GM12892 (cell line): ENCODE results near the gene GPRC5C.

Experiments used
- DNase-seq: peaks from one replicate; pipeline ENCODE4 v3.0.0; 2011; ENCODE audit not compliant: insufficient read length
- FAIRE-seq: peaks from 2 replicates; lab custom pipeline; 2011; peaks lifted over from hg19 to GRCh38; lab: Jason Lieb, UNC
- POLR2A ChIP-seq: IDR thresholded peaks from 2 replicates; pipeline ENCODE4 v1.6.1; 2011; ENCODE audit warnings: low read depth, low read length, control low read depth
- POLR2AphosphoS5 ChIP-seq: IDR thresholded peaks from 2 replicates; pipeline ENCODE4 v1.6.1; 2011; ENCODE audit warnings: low read depth, low read length, control low read depth
- TAF1 ChIP-seq: IDR thresholded peaks from 2 replicates; pipeline ENCODE4 v1.6.1; 2011; ENCODE audit warnings: low read depth, mild to moderate bottlenecking, control low read depth, low read length, borderline replicate concordance

The GPRC5C gene

GRCh38 chr17:74449306-74449705, 17.4 kb downstream of the GPRC5C start:
- FAIRE-seq (no peak), DNase-seq (no peak)
- no peak for TF ChIP-seq POLR2AphosphoS5
- no peak for TF ChIP-seq TAF1
- TF ChIP-seq POLR2A = no peak

GRCh38 chr17:74449773-74450172, 17.9 kb downstream of the GPRC5C start:
- DNase-seq (no peak), FAIRE-seq (no peak)
- TF ChIP-seq TAF1 = no peak
- TF ChIP-seq POLR2AphosphoS5 = no peak
- TF ChIP-seq POLR2A = no peak

- no peak for FAIRE-seq
- DNase-seq = no peak
- TF ChIP-seq POLR2A (no peak), POLR2AphosphoS5 (no peak), TAF1 (no peak)
Measured at GRCh38 chr17:74450231-74450630, 18.3 kb downstream of the GPRC5C start.

DNA sequence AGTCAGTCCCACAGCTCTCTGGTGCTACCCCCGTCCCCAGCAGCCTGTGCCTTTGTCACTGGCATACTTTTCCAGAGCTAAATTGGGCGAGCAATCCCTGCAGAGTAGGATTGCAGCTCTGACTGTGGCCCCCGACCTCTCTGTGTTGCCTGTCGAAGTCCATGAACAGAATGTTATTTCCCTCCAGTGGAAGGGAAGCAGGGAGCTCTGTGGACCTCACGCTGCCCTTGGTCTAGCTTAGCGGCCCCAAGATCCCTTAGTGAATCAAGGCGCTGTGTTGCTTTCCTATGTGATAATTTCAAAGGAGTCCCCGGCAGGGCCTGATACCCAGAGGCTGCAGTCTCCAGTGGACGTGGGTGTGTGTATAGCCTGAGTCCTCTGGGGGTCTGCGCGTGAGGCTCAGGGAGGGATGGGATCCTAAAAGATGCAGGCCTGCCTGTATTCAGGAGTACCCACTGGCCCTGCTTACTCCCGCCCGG, 19.1 kb downstream of the GPRC5C start:
- no peak for FAIRE-seq
- no peak for TF ChIP-seq POLR2A
- TF ChIP-seq POLR2AphosphoS5 = no peak
- TF ChIP-seq TAF1 = no peak

GRCh38 chr17:74451557-74451956, 19.7 kb downstream of the GPRC5C start:
- TF ChIP-seq TAF1 = no peak
- no peak for TF ChIP-seq POLR2AphosphoS5
- no peak for TF ChIP-seq POLR2A
- DNase-seq (no peak), FAIRE-seq (no peak)

More for the DNA sequence above, 19.1 kb downstream of the GPRC5C start:
- DNase-seq = no peak

GRCh38 chr17:74452033-74452840, 20.3 kb downstream of the GPRC5C start:
- TF ChIP-seq POLR2A (no peak), TAF1 (no peak), POLR2AphosphoS5 (no peak)
- DNase-seq = no peak
- FAIRE-seq = no peak

- no peak for TF ChIP-seq POLR2A
- no peak for TF ChIP-seq POLR2AphosphoS5
- TF ChIP-seq TAF1 = no peak
- FAIRE-seq (no peak), DNase-seq (no peak)
Measured at GRCh38 chr17:74452841-74453661, 21.2 kb downstream of the GPRC5C start.

DNA sequence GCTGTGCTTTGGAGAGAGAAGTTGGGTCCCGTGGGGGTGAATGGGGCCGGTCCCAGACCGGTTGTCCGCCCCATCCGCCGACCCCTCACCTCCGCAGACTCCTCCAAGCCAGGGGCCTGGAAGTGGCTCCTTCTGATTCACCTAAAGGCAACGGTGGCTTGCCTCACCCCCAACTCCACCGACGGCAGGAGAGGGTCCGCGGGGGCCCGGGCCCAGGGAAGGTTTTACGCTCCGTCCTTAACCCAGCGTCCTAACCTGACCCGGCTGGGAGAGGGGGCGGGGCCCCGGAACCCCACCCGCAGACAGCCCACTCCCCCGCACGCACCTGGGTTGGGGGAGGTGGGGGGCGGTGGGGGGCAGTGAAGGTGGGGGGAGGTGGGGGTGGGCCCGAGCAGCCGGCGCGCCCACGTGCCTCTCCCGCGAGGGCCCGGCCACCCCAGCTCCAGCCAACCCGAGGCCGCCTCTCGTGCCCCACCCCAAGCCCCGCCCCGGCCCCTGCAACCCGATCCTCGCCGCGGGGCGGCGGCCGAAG, 21.8 kb downstream of the GPRC5C start:
- FAIRE-seq = no peak
- DNase-seq = peak; percentile 99
- TF ChIP-seq POLR2AphosphoS5 (no peak), TAF1 (no peak), POLR2A (no peak)

DNA sequence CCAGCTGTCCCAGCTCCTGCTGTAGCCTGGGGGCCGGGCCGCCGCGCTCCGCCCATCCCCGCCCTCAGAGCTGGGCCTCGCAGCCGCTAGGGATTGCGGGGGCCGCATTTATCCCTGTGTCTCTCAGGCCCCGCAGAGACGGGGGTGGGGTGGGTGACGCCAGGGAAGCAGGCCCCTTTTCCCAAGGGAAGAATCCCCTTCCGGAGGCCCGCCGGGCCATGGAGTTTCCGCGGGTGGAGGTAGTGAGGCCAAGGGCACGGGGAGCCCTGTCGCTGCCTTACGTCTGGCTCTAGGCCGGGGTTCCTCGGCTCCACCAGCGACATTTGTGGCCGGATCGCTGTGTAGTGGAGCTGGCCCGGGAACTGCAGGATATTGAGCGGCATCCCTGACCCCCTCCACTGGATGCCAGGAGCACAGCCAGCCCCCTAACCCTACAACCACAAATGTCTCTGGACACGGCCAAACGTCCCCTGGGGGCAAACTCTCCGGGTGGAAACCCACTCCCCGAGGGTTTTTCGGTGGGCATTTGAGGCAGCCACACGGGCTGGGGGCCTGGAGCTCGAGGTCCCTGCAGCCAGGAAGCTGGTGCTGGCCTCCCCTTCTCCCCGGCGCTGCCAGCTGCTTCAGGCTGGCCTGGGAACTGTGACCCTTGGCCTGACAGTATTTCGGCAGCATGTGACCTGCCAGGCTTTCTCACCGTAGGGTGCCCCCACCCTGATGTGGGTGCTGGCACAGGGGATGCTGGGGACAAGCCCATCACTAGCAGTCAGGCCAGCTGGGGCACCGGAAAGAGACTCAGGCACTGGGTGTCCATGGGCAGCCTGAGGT, 22.5 kb downstream of the GPRC5C start:
- FAIRE-seq = peak; percentile 84
- no peak for TF ChIP-seq TAF1
- DNase-seq = no peak

- FAIRE-seq (no peak), DNase-seq (no peak)
- TF ChIP-seq POLR2AphosphoS5 = no peak
- no peak for TF ChIP-seq POLR2A
- no peak for TF ChIP-seq TAF1
Measured at GRCh38 chr17:74455025-74455545, 23.2 kb downstream of the GPRC5C start.

- TF ChIP-seq POLR2A = no peak
- TF ChIP-seq POLR2AphosphoS5 = no peak
- no peak for TF ChIP-seq TAF1
- FAIRE-seq (no peak), DNase-seq (no peak)
Measured at GRCh38 chr17:74455821-74456220, 23.9 kb downstream of the GPRC5C start.
